Right hindlimb (tissue), 1 donor: ENCODE results near the gene FITM1.

Experiments used
- DNase-seq: peaks from one replicate; pipeline ENCODE4 v3.0.0-alpha.2; 2018

Gene FITM1

DNA sequence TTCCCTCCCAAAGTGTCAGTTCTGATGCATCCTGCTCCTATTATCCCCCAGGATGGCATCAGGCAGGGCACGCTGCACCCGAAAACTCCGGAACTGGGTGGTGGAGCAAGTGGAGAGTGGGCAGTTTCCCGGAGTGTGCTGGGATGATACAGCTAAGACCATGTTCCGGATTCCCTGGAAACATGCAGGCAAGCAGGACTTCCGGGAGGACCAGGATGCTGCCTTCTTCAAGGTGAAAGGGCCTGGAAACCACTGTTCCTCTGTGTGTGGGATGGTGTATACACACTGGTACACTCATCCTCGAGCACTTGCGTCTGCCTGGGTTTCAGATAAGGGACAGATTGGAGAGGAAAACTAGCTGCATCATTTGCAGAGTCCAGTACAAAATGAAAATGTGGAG lies 31.6 kb downstream of the FITM1 start:
- DNase-seq: no peak

DNA sequence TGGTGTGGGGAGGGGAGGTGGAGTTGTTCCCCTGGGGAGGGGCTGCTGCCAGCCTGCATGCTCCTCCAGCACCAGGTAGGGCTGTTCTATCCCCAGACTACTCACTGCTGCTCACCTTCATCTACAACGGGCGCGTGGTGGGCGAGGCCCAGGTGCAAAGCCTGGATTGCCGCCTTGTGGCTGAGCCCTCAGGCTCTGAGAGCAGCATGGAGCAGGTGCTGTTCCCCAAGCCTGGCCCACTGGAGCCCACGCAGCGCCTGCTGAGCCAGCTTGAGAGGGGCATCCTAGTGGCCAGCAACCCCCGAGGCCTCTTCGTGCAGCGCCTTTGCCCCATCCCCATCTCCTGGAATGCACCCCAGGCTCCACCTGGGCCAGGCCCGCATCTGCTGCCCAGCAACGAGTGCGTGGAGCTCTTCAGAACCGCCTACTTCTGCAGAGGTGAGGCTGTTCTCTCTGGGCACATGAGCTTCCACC lies 34.1 kb downstream of the FITM1 start:
- no peak for DNase-seq

DNA sequence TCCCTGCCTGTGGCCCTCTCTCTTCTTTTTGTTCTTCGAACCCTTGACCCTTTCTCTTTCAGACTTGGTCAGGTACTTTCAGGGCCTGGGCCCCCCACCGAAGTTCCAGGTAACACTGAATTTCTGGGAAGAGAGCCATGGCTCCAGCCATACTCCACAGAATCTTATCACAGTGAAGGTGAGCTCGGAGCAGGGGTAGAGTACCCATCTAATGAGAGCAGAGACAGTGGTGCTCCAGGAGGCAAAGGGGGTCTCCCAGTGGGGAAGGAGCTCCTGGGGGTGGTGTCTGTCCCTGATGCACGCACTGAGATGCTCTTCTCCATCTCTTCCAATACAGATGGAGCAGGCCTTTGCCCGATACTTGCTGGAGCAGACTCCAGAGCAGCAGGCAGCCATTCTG lies 35.3 kb downstream of the FITM1 start:
- no peak for DNase-seq

DNA sequence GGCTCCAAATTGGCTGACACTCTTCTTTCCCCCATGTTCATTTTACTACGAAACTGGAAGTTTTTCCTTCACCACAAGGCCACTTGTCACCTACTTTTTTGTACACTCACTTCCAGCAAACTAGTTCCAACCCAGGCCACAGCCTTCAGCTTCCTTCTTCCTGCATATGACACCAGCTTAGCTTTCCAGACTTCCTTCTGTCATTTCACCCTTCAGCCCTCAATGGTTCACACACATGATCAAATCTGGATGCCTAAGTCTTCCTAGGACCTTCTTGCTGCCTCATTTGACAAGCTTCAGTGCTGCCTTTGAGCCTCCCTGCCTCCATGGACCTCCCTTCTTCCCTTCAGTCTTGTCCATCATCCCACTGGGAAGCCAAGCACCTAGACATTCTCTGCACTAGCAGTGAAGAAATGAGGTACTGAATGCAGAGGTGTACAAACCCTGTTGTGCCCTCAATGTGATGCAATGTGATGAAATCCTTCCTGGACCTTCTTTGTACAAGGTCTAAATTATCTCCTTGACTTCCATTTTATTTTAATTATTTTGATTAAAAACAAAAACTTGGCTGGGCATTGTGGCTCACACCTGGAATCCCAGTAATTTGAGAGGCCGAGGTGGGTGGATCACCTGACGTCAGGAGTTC lies 37.1 kb downstream of the FITM1 start:
- no peak for DNase-seq

DNA sequence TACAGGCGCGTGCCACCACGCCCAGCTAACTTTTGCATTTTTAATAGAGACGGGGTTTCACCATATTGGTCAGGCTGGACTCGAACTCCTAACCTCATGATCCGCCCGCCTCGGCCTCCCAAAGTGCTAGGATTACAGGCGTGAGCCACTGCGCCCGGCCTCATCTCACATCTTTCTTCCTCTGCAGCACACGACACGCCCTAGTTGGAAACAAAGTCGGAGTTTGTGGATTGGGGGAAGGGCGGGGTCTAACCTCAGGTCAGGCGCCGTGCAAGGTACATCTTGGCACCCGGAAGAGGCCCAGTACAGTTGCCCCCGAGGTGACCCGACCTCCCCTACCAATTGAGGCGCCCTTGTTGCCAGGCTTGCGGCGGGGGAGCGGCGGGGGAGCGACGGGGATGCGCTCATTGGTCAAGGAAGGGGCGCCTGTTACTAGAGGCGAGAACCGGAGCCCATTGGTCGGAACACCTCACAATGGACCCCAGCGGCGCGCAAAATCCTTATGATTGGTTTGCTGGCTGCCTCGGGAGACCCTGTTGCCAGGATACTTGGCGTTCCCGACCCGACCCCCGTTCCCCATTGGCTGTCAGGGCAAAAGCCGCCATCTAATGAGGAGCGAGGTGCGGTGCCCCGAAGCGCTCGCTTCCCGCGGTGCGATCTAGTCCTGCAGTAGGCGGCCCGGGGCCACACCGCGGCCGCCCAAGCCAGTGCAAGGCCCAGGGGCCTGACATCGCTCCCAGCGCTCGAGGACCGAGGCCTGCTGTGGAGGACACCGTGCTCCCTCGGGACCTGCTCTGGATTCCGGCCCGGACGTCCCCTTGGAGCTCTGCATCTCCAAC lies 41.2 kb downstream of the FITM1 start, which contains the start of gene REC8:
REC8 (plus strand) TSS at position 659 of the 839 bp plus-strand sequence. CDS start 473 bp downstream, outside the sequence.
- peak; percentile 92 for DNase-seq

DNA sequence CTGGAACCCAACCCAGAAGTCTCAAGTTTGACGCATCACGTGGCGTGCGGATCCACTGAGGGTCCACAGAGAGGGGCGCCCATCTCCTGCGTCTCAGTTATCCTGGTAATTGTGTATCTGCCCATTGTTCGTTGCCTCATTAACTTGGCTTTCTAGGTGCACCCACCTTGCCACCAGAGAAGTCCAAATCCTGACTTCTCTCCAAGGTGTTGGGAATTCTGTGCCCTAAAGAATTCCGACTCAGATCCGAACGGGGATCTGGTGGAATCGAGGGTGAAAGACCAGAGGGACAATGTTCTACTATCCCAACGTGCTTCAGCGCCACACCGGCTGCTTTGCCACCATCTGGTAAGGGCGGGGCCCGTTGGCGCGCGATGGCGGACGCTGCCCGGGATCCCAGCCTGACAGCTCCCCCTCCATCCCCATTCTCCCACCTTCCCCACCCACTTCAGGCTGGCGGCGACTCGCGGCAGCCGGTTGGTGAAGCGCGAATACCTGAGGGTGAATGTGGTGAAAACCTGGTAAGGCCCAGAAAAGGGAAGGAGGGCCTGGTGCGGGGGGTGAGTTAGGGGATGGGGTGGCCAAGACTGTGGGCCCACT lies 41.9 kb downstream of the FITM1 start:
- no peak for DNase-seq

DNA sequence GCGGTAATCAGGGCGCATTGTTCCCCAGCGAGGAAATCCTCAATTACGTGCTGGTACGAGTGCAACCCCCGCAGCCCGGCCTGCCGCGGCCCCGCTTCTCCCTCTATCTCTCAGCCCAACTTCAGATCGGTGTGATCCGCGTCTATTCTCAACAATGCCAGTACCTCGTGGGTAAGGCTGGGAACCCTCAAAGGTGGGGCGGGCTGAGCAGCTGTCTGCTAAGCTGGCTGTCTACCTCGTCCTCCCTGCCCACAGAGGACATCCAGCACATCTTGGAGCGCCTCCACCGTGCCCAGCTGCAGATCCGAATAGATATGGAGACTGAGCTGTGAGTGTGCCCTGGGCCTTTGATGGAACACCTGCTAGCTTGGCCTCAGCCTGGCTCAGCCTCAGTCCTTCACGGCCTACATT lies 42.4 kb downstream of the FITM1 start:
- DNase-seq: no peak

DNA sequence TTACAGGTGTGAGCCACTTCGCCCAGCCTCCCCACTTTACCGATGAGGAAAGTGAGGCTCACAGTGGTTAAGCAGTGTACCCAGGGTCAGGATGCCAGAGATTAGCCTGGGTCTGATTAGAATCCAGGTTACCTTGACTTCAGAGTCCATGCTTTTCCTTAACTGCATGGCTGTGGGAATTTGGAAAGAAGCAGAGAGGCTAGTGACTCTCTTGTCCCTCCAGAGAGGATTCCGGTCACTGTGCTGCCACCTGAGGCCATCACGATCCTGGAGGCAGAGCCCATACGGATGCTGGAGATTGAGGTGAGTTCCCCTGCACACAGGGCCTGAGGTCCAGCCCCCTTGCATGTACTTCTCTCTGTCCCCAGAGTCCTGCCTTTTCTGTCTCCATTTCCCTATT lies 46.1 kb downstream of the FITM1 start:
- no peak for DNase-seq

DNA sequence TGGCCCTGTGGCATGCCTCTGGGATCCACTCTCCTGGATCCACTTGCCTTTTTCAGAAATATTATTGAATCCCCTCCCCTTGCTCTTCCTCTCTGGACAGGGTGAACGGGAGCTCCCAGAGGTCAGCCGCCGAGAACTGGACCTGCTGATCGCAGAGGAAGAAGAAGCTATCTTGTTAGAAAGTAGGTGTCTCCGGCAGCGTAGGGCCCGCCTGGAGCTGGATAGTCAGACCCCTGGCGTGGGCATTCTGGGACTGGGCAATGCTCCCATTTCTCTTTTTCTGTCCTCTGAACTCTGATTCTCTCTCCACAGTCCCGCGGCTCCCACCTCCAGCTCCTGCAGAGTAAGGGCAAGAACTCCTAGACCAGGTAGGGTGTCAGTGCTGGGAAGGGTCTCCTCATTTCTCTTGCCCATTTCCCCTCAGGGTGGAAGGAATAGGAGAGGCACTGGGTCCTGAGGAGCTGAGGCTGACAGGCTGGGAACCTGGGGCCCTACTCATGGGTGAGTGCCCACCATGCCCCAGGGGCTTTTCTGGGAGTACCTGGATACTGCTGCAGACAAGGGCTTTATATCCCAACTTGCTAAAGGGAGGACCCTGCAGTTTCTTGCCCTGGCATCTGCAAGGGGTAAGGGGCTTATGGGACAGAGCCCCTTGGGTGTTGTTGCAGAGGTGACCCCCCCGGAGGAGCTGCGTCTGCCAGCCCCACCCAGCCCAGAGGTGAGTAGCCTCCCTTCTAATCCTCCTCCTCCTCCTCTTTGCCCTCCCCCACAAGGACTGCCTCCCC lies 46.8 kb downstream of the FITM1 start:
- no peak for DNase-seq

DNA sequence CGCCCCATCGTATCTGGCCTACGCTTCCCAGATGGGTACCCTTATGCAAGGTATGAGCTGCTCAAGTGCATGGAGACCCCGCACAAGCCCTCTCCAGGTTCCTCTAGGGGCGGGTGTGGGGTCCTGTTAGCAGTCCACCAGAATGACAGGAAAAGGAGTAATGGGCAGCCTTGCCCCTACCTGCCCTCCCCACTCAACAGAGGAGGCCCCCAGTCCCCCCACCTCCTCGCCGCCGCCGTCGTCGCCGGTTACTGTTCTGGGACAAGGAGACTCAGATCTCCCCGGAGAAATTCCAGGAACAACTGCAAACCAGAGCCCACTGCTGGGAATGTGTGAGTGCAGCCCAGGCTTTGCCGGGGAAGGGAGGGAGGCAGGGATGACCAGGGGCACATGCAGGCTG lies 47.4 kb downstream of the FITM1 start:
- DNase-seq: no peak

DNA sequence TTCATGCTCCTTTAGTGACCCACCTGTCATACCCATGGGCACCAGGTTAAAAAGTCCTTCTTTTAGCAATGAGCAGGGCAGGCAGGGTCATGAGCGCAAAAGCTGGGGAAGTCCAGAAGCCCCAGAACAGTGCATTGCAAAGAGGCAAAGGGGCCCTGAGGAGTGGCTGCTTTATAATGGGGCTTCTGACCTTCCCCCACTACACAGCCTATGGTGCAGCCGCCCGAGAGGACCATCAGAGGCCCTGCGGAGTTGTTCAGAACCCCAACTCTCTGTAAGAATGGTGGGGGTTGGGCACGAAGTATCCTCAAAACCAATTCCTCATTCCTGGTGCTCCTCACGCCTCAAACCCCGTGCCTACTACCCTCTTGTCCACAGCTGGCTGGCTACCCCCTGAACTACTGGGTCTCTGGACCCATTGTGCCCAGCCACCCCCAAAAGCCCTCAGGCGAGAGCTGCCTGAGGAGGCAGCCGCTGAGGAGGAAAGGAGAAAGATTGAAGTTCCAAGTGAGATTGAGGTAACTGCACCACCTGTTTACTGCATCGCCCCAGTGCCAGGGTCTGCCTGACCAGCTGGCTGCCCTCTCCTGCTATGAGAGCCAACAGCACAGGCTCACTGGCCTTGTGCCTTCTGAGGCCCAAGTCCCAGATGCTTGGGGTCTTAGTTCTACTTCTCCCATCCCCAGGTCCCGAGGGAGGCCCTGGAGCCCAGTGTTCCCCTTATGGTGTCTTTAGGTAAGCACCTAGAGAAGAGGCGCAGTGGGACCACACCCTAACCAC lies 48.1 kb downstream of the FITM1 start:
- no peak for DNase-seq

DNA sequence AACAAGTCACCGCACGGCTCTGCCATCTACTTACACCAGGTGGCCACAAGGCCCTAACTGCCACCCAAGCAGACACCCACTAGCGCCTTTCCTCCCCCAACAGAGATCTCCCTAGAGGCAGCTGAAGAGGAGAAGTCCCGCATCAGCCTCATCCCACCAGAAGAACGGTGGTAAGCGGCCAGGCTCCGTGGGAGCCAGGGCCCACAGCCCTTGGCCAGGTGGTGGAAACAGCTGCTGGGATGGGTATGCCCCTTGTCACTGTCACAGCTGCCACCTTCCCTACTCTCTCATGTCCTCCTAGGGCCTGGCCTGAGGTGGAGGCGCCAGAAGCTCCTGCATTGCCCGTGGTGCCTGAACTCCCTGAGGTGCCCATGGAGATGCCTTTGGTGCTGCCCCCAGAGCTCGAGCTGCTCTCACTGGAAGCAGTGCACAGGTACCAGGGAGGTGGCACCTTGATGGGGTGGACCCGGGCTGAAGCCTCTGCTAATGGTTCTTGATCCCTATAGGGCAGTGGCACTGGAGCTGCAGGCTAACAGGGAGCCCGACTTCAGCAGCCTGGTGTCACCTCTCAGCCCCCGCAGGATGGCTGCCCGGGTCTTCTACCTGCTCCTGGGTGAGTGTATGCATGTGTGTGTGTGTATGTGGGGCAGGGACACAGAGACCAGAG lies 49.0 kb downstream of the FITM1 start:
- no peak for DNase-seq

DNA sequence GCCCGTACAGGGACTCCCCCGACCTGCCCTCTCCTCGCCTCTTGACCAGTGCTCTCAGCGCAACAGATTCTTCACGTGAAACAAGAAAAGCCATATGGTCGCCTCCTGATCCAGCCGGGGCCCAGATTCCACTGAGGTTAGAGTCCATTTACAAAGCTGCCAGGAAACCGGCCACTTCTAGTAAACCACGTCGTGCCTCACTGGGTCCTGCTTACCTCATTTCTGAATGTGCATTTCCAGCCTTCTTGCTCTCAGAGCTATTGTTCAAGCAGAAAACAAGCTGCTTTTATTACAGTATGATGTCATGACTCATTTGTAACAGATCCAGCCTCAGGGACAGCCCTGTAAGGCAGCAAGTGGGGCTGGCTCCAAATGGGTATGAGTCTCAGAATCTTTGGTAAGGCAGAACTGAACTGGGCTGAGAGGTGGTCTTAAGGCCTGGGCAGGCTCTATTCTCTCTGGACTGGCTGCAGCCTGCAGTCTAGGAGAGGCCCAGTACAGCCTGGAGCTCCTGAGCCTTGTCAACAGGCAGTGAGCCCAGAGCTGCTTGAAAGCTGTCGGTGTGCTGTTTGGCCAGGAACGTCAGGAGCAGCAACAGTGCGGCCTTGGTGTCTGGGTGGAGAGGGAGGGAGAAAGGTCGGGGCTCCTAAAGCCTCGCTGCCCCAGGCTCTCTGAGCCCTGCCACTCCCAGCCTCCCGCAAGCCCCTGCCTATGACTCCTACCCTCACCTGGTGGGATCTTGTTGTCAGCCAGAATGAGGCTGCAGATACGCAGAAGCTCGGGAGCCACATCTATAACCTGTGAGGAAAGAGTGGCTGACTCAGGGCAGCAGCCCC lies 49.7 kb downstream of the FITM1 start:
- DNase-seq: no peak

DNA sequence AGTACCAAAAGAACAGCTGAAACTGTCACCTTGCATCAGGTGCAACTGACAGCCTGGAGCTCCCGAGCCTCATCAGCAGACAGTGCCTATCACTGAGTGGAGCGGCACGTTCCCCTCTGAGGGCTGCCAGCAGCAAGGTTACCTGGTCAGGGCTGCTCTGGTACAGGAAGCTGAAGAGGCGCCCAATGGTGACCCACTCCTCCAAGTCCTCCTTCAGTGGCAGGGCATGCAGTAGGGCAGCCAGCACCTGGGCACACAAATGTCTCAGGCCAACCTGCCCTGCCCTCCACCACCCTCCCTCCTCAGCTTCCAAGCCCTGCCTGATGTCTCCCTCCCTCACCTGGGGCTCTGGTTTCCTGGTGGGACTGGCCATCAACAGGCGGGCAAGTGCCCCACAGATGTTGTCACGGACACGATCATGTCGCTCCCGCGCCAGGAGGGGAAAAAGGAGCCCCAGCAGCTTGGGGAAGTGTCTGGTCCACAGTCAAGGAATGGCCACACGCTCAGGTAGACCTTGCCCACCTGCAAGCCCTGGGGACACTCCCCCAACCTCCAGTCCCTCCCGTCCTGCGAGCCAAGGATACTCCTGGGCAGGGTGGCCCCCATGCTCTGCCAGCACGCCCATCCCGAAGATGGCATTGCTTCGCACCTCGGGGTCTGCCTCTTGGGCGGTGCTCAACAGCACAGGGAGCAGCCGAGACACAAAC lies 51.1 kb downstream of the FITM1 start:
- DNase-seq: no peak
